GM18502 (cell line): Measurements from ENCODE around the gene DHX58.

Source experiments
- ATAC-seq: cut with Tn5 transposase; IDR thresholded peaks from one replicate; pipeline ENCODE4 v1.9.1; 2021; ENCODE audit warnings: mild to moderate bottlenecking; ENCODE audit not compliant: unreplicated experiment, poor library complexity

The DHX58 gene

DNA sequence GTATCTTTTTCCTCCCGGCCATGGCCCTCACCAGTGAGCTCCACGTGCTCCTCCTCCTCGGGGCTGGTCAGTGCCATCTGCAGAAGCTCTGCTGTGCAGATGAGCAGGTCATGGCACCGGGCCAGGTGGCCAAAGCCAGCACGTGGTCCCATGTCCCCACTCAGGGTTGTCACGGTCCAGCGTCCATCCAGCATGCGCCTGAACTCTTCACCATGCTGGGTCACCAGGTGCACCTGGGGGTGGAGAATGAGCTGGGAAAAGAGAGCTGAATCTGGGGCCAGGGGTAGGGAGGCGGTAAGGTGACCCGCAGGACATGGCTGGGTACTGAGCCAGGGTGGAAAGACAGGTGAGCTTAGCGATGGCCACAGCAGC, 1.3 kb downstream of the DHX58 start:
- no peak for ATAC-seq

- ATAC-seq, result no peak
Observed at GRCh38 chr17:42110301-42111264, 1.9 kb downstream of the DHX58 start.

DNA sequence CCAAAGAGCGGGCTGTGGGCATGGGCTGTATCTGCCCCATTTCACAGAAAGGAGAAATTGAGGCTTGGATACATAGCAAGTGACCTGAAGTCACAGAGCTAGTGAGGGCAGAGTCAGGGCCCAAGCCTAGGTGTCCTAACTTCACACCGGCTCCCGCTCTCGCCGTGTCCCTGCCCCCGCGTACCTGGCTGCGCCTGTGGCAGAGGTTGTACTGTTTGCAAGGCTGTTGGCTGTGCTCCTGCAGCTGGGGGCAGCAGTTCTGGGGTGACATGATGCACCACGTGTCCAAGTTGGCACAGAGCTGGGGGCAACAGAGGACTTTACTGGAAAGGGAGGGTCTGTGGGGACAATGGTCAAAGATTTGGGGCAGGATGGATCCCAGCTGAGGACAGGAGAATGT, 3.4 kb downstream of the DHX58 start:
- no peak for ATAC-seq

DNA sequence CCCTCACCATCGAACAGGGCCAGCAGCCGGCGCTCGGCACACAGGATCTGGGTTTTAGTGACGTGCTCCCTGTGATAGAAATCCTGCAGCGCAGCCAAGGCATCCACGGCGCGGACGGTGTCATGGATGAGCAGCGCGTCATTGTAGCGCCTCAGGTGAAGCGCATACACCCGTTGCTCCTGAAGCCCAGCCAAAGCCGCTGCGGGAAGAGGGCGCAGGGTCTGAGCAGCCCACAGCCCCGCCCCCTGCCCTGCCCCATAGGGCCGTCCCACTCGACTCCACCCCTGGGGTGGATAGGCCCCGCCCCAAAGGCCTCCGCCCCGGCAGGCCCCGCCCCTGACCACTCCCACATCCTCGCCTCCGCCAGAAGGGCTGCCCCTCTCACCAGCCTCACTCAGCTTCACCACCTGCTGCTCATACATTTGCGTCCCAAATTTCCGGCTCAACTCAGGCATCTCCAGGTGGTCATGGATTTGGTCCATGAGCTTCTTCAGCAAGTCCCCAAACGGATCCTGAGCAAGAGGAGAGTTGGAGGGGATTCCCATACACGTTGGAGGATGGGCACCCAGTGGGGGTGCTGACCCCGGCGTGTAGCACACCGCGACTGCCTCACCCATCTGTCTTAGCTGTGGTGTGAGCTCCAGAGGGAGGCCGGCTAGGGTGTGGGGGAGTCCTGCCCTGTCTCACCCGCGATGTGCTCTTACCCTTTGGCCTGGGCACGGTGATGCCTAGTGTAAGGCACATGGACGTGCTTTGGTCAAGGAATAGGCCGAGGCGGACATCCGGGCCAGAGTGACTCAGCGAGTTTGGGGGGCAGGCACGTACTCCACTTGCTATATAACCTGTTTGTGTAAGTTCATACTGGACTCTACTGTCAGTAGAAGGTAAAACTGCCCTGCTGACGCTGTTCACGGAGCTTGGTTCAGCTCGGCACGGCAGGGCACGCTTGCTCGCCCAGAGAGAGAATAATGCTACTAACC, 4.6 kb downstream of the DHX58 start:
- ATAC-seq, result peak; percentile 68

- ATAC-seq, result no peak
Observed at GRCh38 chr17:42107124-42107523, 5.4 kb downstream of the DHX58 start.

GRCh38 chr17:42106009-42106408, 6.5 kb downstream of the DHX58 start:
- ATAC-seq, result no peak

DNA sequence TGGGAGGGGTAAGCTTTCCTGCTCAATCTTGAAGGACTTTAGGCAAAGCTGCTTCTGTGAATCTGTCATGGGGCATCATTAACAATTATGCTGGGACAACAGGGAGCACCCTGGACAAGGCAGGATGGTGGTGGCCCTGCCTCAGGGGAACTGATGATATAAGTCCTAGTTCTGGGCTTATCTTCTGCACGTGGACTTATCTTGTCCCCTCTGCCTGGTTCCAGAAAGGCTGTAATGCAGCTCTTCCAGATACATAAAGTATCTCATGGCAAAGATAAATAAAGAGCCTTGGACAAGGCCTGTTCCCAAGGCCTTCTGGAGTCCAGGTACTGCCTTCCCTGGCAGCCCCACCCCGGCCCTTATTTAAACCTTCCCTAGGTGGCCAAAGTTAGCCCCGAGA, 8.2 kb downstream of the DHX58 start:
- ATAC-seq, result no peak

- no peak for ATAC-seq
Observed at GRCh38 chr17:42103221-42103954, 9.1 kb downstream of the DHX58 start.

DNA sequence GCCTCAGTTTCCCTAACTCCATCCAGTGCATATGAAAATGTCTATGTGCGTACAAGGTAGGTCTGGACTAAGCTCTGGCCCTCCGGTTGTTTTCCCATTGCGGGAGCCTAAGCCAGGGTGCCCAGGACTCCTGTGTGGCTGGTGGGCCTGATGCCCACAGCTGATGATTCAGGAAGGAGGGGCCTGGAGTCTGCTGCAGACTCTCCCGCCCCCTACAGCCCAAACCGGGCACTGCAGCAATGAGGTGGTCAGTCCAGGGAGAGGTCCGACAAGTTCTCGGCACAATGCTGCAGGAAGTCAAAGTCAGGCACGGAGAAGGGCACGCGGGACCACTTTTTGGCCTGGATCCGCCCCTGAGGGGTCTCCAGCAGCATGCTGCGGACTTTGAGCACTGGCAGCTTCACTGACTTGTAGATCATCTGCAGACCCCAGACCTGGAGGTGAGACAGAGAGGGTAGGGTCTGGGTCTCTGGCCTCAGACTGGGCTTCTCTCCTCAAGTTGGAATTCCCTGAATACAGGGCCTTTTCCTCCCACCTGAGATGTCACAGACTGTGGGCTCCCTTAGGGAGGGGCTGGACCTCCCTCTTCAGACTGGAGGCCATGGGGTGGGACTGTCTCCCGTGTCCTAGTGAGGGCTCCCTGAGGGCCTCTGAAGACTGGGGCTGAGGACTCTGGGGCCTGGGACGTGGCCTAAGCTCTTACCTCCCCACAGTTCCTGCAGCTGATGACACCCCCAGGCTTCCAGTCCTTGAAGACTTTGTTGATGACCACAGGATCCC, 10.8 kb downstream of the DHX58 start:
- ATAC-seq, result no peak

DNA sequence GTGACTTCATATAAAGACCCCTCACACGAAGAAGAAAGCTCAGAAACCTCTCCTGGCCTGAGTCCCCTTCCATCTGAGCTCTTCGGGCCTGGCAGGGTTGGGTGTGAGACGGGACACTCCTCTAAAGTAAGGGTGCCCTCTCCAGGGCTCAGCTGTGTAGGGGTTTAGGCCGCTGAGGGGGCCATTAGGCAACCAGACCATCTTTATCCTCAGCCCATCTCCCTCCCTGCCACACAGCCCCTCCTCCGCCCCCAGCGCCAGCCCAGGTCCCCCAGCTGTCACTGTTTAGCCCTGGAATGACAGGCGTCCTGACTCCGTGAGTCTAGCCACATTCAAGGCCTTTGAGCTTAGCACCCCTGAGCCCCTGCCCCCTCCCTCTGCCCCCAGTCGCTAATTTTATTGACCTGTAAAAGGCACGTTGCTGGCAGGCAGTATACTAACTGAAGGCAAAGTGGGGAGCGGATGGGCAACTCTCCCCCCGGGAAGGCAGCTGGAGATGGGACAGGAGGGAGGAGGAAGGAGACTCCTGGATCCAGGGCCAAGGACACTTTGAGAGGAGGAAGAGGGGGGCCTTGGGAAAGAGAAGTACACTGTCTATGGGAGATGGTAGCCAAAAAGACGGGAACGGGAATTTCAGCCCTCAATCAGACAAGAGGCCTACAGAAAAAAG, 13.6 kb downstream of the DHX58 start:
- no peak for ATAC-seq

GRCh38 chr17:42097691-42098631, 14.6 kb downstream of the DHX58 start, which contains the start of gene ZNF385C:
Gene ZNF385C (minus strand): TSS chr17:42098473. CDS start chr17:42063056, 35,417 bp downstream.
- ATAC-seq, result no peak

- no peak for ATAC-seq
Observed at GRCh38 chr17:42096360-42097111, 16.0 kb downstream of the DHX58 start.

DNA sequence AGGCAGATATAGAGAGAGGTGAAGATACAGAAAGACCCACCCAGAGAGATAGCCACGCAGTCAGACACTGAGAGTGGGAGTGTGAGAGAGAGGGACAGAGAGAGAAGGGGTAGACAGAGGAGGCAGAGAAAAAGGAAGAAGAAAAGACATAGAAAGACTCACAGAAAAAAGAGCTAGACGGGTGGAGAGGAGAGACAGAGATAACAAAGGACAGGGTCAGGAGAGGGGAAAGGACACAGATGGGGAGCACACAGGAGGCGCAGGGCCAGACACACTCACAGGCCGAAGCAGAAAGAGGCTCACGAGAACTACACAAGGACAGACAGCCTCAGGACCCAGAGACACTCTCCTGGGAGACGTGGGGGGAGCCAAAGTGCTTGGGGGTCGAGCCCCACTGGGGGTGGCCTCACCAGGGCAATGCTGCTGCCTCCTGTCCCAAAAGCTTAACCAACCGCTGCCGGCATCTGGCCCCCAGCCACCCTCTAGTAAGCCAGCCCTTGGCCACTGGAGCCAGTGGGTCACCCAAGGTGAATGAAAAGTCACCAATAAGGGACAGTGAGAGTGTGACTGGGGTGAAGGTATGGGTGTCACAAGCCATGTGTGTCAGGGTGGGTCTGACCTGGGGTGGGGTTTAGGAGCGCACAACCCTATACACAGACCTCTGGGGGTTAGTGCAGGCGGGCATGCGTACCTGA, 18.0 kb downstream of the DHX58 start:
- ATAC-seq, result no peak

DNA sequence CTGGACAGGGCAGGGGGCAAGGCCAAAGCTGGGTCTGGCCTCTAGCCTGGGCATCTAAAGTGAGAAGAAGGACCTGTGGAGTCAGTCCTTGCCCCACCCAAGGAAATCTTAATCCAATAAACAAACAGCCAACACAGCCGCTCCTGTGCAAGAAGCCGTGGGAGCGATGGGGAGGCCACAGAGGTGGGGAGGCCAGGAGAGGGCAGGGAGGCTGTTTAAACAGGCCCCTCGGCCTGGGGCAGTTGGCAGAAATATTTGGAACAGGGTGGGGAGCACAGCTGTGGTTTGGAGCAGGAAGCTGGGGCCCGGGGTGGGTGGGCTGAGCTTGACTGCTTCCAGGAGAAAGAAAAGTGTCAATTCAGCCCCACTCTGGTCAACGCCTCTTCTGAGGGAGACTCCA, 19.6 kb downstream of the DHX58 start:
- no peak for ATAC-seq

- ATAC-seq, result no peak
Observed at GRCh38 chr17:42090964-42091790, 21.3 kb downstream of the DHX58 start.

- no peak for ATAC-seq
Observed at GRCh38 chr17:42088736-42089135, 23.8 kb downstream of the DHX58 start.
